ENCODE measurements around the gene EFNA4.
A peak's percentile ranks its signal among the peaks of the same experiment; 100 is the strongest.

The EFNA4 gene

DNA sequence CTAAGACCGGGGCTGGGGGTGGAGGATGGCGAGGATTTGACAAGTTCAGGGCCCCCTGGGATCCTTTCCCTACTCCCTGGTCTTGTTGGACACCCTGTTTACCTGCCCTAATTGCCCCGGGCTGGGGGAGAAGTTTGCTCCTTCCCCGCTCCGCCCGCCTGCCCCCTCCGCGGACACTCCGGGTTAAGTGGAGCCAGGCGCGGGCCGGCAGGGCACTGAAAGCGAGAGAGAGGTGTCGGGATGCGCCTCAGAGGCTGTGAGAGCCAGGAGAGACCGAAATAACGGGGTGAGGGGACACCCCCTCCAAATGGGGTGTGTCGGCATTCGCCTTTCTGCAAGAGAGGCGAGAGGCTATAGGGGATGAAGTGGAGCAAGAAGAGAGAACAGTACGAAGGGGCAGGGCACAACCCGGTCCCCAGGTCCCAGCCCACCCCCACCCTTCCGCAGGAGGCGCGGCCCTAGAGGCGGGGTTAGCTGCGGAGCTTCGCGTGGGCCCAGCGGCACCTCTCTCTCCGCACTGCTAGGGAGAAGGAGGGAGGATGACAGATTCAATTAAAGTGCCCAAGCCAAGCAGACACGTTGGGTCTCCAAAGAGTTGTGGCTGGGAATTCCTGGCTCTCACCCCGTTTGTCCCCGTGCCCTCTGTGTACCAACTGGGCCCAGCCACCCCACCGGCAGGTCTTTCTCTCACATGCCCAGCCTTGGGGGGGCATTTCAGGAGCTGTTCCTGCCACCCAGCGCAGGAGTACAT lies 18.9 kb downstream of the EFNA4 start:
- peak; percentile 67 for DNase-seq
- Histone ChIP-seq H3K4me3 (ENCODE audit: low read depth, low read length) (peak overlapping the region; percentile 2; the same call in 1 of the 2 replicates), H3K27me3 (ENCODE audit: insufficient read depth, low read depth, severe bottlenecking) (peaks cover 36% of the 10 kb centered on the region), H3K27ac (no peak overlapping the region), H3K9me3 (ENCODE audit: severe bottlenecking) (no peaks in the 10 kb centered on the region), H3K36me3 (no peaks in the 10 kb centered on the region)
- TF ChIP-seq, protein P1, sequence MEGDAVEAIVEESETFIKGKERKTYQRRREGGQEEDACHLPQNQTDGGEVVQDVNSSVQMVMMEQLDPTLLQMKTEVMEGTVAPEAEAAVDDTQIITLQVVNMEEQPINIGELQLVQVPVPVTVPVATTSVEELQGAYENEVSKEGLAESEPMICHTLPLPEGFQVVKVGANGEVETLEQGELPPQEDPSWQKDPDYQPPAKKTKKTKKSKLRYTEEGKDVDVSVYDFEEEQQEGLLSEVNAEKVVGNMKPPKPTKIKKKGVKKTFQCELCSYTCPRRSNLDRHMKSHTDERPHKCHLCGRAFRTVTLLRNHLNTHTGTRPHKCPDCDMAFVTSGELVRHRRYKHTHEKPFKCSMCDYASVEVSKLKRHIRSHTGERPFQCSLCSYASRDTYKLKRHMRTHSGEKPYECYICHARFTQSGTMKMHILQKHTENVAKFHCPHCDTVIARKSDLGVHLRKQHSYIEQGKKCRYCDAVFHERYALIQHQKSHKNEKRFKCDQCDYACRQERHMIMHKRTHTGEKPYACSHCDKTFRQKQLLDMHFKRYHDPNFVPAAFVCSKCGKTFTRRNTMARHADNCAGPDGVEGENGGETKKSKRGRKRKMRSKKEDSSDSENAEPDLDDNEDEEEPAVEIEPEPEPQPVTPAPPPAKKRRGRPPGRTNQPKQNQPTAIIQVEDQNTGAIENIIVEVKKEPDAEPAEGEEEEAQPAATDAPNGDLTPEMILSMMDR (IDR thresholded peaks at IDR 0.05; ENCODE audit: low read depth, low read length), result no peak

- TF ChIP-seq, protein P1 (IDR thresholded peaks at IDR 0.05; ENCODE audit: low read depth, low read length), result no peak
- H3K27me3 ChIP-seq (ENCODE audit: insufficient read depth, low read depth, severe bottlenecking), result peaks cover 36% of the 10 kb centered on the region
- no peak overlapping the region for H3K4me3 ChIP-seq (ENCODE audit: low read depth, low read length)
- H3K36me3 ChIP-seq, result no peaks in the 10 kb centered on the region
- DNase-seq, result no peak
- H3K27ac ChIP-seq, result no peak overlapping the region
- no peaks in the 10 kb centered on the region for H3K9me3 ChIP-seq (ENCODE audit: severe bottlenecking)
Measured at GRCh38 chr1:155083052-155083541, 19.6 kb downstream of the EFNA4 start.

DNA sequence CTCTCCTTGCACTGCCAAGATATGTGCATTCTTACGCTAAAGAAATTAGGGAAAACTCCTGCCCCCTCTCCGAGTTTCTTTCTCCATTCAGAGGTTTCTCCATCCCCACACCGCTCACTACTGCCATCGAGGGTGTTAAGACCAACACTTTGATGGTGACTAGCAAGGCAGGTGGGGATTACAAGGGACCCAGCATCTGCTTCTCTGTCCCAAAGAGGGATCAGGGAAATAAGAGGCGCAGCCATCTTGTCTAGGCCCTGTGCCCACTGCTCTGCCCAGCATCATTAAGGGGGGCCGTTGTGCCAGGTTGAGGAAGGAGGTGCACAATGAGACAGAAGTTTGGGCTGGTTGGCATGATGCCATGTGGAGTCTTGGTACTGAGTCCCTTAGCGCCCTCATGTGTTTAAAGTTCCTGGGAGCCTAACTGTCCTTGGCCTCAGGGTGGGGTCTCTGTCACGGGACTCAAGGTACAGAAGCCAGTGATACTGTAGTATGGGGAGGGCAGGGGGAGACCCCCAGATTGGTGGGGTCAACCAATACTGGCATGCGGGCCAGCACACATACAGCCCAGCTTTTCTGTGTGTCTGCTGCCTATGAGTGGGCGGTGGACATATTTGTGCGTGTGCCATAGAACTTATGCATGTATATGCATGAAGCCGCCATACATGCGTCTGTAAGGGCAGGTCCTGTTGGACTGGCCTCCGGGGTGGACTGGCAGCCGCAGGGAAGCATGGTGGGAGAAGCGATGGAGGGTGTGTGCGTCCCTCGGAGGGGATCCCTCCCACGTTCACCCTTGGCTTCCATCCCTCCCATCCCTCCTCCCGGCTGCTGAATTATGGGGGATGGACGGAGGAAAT lies 20.6 kb downstream of the EFNA4 start:
- TF ChIP-seq, protein P1 (IDR thresholded peaks at IDR 0.05; ENCODE audit: low read depth, low read length), result peak; percentile 68; the same call in 1 of the 2 replicates
- Histone ChIP-seq H3K4me3 (ENCODE audit: low read depth, low read length) (peak overlapping the region; percentile 53), H3K9me3 (ENCODE audit: severe bottlenecking) (no peaks in the 10 kb centered on the region), H3K36me3 (no peaks in the 10 kb centered on the region), H3K27me3 (ENCODE audit: insufficient read depth, low read depth, severe bottlenecking) (peaks cover 33% of the 10 kb centered on the region), H3K27ac (peak overlapping the region; percentile 53)
- DNase-seq, result peak; percentile 66

GRCh38 chr1:155084722-155085503 lies 21.4 kb downstream of the EFNA4 start:
- H3K36me3 ChIP-seq, result no peaks in the 10 kb centered on the region
- peak overlapping the region; percentile 53 for H3K4me3 ChIP-seq (ENCODE audit: low read depth, low read length)
- TF ChIP-seq, protein P1 (IDR thresholded peaks at IDR 0.05; ENCODE audit: low read depth, low read length), result peak; percentile 98
- peak overlapping the region; percentile 53 for H3K27ac ChIP-seq
- DNase-seq, result peak; percentile 100
- H3K9me3 ChIP-seq (ENCODE audit: severe bottlenecking), result no peaks in the 10 kb centered on the region
- H3K27me3 ChIP-seq (ENCODE audit: insufficient read depth, low read depth, severe bottlenecking), result peaks cover 24% of the 10 kb centered on the region

- peak overlapping the region; percentile 53 for H3K27ac ChIP-seq
- no peaks in the 10 kb centered on the region for H3K36me3 ChIP-seq
- H3K27me3 ChIP-seq (ENCODE audit: insufficient read depth, low read depth, severe bottlenecking), result peaks cover 18% of the 10 kb centered on the region
- TF ChIP-seq, protein P1 (IDR thresholded peaks at IDR 0.05; ENCODE audit: low read depth, low read length), result no peak
- peak overlapping the region; percentile 53 for H3K4me3 ChIP-seq (ENCODE audit: low read depth, low read length)
- H3K9me3 ChIP-seq (ENCODE audit: severe bottlenecking), result no peaks in the 10 kb centered on the region
- peak; percentile 72 for DNase-seq
Measured at GRCh38 chr1:155085504-155086127, 22.1 kb downstream of the EFNA4 start.
